Measurements from ENCODE around the gene CFAP73. TPM values are rescaled to one million over a fixed set of nuclear protein-coding genes. Genes with fewer than 3 reads are reported as not detected.

The CFAP73 gene
- total RNA-seq, 1 experiment from 2014 or later = 0.34 TPM

DNA sequence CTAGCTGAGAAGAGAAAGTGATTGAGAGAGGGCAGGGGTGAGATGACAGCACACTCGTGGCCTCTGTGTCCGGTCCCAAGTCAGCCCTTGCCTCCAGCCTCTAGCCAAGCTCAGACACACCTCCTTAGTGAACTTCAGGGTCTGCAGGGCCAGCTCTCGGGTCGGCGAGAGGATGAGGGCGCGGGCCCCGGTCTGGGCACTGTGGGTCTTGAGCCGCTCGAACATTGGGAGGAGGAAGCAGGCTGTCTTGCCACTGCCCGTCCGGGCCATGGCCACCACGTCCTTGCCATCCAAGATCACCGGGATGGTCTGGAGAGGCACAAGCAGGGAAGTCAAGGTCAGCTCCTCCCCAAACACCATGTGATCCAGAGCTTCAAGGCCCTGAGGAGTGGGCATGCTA is 29.5 kb downstream of the CFAP73 start:
- intact Hi-C loops (cut with micrococcal nuclease) = no loop called here
- Histone ChIP-seq H3K9me2 (ENCODE audit: insufficient read depth) (no peaks in the 10 kb centered on the region), H3K4me1 (ENCODE audit: control insufficient read depth in 1 of 2, insufficient read depth in 2 of 2, low read length in 2 of 2) (peaks cover 5 to 21% of the 10 kb centered on the region in 2 experiments; a peak in 3 of 4 replicates), H3K36me3 (ENCODE audit: control insufficient read depth in 1 of 2, insufficient read depth in 2 of 2, low read length in 2 of 2) (peaks cover 32 to 62% of the 10 kb centered on the region in 2 experiments), H3K27me3 (ENCODE audit: insufficient read depth, low read length) (no peaks in the 10 kb centered on the region), H3K9me3 (ENCODE audit: control insufficient read depth in 1 of 2, insufficient read depth in 1 of 2, low read depth in 1 of 2, low read length in 2 of 2) (no peaks in the 10 kb centered on the region), H3K27ac (ENCODE audit: low read depth, low read length) (no peak overlapping the region), H4K20me1 (ENCODE audit: insufficient read depth) (no peaks in the 10 kb centered on the region; the same call in 1 of the 2 replicates), H3K4me2 (ENCODE audit: low read length) (no peak overlapping the region), H2AFZ (ENCODE audit: low read depth, low read length, poor library complexity, severe bottlenecking) (no peak overlapping the region), H3K9ac (ENCODE audit: low read length) (no peak overlapping the region), H3K4me3 (replicated peaks in 1 of 2; ENCODE audit: low read depth in 1 of 2, low read length in 2 of 2) (no peak overlapping the region), H3K79me2 (ENCODE audit: insufficient read depth, low read length) (peaks cover 51% of the 10 kb centered on the region)
- POLR2A ChIA-PET = no interaction called here
- RAD21 ChIA-PET (ENCODE audit: low non-redundant PET in 1 of 2, low total read pairs in 2 of 2, uncharacterized antibody in 2 of 2, unreplicated experiment in 2 of 2) = no interaction called here
- ATAC-seq = no peak
- CTCF ChIA-PET = no interaction called here
- BruUV-seq (replicated peaks) = no TSS peak
- no peak for TF ChIP-seq ZFX (IDR thresholded peaks at IDR 0.05)
- no peak for TF ChIP-seq ELF1 (IDR thresholded peaks at IDR 0.05; ENCODE audit: borderline replicate concordance, low read depth)
- no peak for TF ChIP-seq ZNF274 (IDR thresholded peaks at IDR 0.05; ENCODE audit: low read depth, low read length)
- TF ChIP-seq YY1 (IDR thresholded peaks at IDR 0.05; ENCODE audit: extremely low read depth, insufficient replicate concordance, low read depth, low read length) = no peak
- TF ChIP-seq, protein P1, sequence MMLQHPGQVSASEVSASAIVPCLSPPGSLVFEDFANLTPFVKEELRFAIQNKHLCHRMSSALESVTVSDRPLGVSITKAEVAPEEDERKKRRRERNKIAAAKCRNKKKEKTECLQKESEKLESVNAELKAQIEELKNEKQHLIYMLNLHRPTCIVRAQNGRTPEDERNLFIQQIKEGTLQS (IDR thresholded peaks at IDR 0.05) = no peak
- TF ChIP-seq CBX3 (IDR thresholded peaks at IDR 0.05; ENCODE audit: low read depth) = no peak
- TF ChIP-seq SRF (IDR thresholded peaks at IDR 0.05; ENCODE audit: low read depth) = no peak
- no peak for TF ChIP-seq RAD21 (IDR thresholded peaks at IDR 0.05; ENCODE audit: low read depth)
- no peak for TF ChIP-seq FOSL1 (IDR thresholded peaks at IDR 0.05; ENCODE audit: low read depth)
- TF ChIP-seq EZH2 (IDR thresholded peaks at IDR 0.05) = no peak
- no peak for TF ChIP-seq CEBPB (IDR thresholded peaks at IDR 0.05; ENCODE audit: low read depth)
- no peak for TF ChIP-seq SP1 (IDR thresholded peaks at IDR 0.05; ENCODE audit: low read depth)
- TF ChIP-seq, protein P2, sequence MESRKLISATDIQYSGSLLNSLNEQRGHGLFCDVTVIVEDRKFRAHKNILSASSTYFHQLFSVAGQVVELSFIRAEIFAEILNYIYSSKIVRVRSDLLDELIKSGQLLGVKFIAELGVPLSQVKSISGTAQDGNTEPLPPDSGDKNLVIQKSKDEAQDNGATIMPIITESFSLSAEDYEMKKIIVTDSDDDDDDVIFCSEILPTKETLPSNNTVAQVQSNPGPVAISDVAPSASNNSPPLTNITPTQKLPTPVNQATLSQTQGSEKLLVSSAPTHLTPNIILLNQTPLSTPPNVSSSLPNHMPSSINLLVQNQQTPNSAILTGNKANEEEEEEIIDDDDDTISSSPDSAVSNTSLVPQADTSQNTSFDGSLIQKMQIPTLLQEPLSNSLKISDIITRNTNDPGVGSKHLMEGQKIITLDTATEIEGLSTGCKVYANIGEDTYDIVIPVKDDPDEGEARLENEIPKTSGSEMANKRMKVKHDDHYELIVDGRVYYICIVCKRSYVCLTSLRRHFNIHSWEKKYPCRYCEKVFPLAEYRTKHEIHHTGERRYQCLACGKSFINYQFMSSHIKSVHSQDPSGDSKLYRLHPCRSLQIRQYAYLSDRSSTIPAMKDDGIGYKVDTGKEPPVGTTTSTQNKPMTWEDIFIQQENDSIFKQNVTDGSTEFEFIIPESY (IDR thresholded peaks at IDR 0.05; ENCODE audit: extremely low read depth, insufficient replicate concordance, low read length) = no peak
- DNase-seq (ENCODE audit: low read depth, low spot score) = no peak

Measured in HCT116 (cell line).